ENCODE measurements around the gene RAPGEF2. TPM values are rescaled to one million over a fixed set of nuclear protein-coding genes. Genes with fewer than 3 reads are reported as not detected.

RAPGEF2 gene
- total and polyA plus RNA-seq, 10 of the 15 experiments (the other 5 are each of a cell fraction or from before 2014, with no cell fraction given): 0.31 to 24.0 (median 2.9) TPM

DNA sequence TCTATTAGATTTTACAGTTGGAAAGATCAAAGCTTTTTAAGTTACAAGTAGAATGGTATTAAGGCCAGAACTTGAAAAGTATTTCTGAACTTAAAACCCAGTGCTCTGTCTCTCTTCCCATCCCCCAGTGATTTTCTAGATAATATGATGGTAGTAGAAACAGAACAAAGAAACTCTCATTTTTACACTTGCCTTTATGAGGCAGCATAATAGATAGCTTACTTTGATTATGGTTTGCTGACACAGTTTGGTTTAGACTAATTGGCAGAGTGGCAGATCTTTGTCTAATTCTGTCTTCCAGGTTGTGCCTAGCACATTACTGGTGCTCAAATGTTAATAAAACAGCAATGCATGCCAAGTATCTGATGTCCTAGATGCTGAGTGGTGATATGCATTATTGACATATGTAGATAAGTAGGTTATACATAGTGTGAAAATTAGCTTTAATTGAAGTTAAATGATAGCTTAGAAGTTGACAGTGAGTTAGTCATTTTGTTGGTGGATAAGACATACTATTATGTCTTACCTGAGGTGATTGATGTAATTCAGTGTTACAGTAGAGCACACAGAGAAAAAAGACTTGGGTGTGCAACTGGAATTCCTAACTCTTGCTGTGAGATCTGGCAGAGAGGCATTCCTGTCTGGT, 4.3 kb upstream of the RAPGEF2 start (continued):
- TF ChIP-seq, protein P1, sequence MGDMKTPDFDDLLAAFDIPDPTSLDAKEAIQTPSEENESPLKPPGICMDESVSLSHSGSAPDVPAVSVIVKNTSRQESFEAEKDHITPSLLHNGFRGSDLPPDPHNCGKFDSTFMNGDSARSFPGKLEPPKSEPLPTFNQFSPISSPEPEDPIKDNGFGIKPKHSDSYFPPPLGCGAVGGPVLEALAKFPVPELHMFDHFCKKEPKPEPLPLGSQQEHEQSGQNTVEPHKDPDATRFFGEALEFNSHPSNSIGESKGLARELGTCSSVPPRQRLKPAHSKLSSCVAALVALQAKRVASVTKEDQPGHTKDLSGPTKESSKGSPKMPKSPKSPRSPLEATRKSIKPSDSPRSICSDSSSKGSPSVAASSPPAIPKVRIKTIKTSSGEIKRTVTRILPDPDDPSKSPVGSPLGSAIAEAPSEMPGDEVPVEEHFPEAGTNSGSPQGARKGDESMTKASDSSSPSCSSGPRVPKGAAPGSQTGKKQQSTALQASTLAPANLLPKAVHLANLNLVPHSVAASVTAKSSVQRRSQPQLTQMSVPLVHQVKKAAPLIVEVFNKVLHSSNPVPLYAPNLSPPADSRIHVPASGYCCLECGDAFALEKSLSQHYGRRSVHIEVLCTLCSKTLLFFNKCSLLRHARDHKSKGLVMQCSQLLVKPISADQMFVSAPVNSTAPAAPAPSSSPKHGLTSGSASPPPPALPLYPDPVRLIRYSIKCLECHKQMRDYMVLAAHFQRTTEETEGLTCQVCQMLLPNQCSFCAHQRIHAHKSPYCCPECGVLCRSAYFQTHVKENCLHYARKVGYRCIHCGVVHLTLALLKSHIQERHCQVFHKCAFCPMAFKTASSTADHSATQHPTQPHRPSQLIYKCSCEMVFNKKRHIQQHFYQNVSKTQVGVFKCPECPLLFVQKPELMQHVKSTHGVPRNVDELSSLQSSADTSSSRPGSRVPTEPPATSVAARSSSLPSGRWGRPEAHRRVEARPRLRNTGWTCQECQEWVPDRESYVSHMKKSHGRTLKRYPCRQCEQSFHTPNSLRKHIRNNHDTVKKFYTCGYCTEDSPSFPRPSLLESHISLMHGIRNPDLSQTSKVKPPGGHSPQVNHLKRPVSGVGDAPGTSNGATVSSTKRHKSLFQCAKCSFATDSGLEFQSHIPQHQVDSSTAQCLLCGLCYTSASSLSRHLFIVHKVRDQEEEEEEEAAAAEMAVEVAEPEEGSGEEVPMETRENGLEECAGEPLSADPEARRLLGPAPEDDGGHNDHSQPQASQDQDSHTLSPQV (IDR thresholded peaks at IDR 0.05): no peak

DNA sequence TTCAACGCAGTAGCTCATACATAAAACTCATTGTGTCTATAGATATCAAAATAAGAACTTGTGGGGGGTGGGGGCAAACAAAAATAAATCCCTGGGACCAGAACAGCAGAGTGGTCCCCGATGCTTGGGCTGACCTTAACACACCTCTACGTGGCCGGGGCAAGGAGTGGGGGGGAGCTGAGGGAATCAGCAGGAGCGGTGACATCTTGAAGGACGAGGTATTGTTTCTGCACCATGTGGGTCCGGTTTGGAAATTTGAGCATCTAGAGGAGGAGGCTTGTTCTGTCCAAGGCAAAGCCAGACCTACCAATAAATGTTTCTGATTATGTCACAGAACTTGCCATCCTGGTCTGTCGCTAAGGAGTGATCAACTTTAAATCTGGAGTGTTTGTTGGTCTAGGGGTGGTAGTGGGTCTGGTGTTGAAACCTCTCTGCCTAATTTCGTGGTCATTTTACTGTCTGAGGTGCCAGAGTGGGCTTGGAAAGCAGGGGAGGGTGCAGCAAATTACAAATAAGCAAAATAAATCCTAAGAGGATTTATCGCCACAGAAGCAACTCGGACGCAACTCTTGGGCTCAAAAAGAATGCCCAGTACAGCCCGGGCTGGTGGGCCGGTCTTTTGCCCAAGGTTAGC, 774 bp upstream of the RAPGEF2 start:
- in situ Hi-C loops (cut with MboI): no loop called here
- ChIA-PET RAD21 (ENCODE audit: unreplicated experiment) (interaction anchor here (1.4 kb wide), 1 partner anchor 51 kb away, joined by 3 read pairs; no protein-coding TSS in a partner anchor), POLR2A (interaction anchor here (0.6 to 0.7 kb wide), 5 partner anchors 22 to 240 kb away, joined by 3 to 7 read pairs (median 5); no protein-coding TSS in a partner anchor), CTCF (interaction anchor here (1.0 to 1.1 kb wide), 2 partner anchors 58 to 75 kb away, joined by 3 read pairs; no protein-coding TSS in a partner anchor), SMC1A (ENCODE audit: uncharacterized antibody, unreplicated experiment) (interaction anchor here (1.1 to 1.7 kb wide), 3 partner anchors 47 to 241 kb away, joined by 5 to 6 read pairs (median 5); no protein-coding TSS in a partner anchor)
- Histone ChIP-seq H4K20me1 (ENCODE audit: control insufficient read depth, insufficient read depth) (no peaks in the 10 kb centered on the region), H3K4me3 (peak overlapping the region; percentile 70; the same call in 1 of the 2 replicates), H3K27me3 (replicated peaks in 1 of 2; ENCODE audit: control insufficient read depth in 2 of 2, insufficient read depth in 2 of 2, low read length in 1 of 2) (no peaks in the 10 kb centered on the region), H3K9me3 (replicated peaks; ENCODE audit: control insufficient read depth, insufficient read depth, low read length) (no peaks in the 10 kb centered on the region), H3K4me1 (ENCODE audit: control insufficient read depth, insufficient read depth, low read length) (peaks cover 14% of the 10 kb centered on the region), H3K79me2 (ENCODE audit: control insufficient read depth, insufficient read depth, low read length) (peaks cover 40% of the 10 kb centered on the region), H3K9ac (ENCODE audit: control insufficient read depth, insufficient read depth, low read length) (peak overlapping the region; percentile 5; the same call in 1 of the 2 replicates), H3K36me3 (ENCODE audit: control insufficient read depth in 2 of 2, insufficient read depth in 2 of 2, low read length in 1 of 2) (no peaks in the 10 kb centered on the region), H2AFZ (ENCODE audit: control insufficient read depth, low read depth, low read length) (peak overlapping the region; percentile 64), H3K4me2 (ENCODE audit: control insufficient read depth, insufficient read depth) (peak overlapping the region; percentile 93), H3K27ac (ENCODE audit: control insufficient read depth, insufficient read depth) (no peak overlapping the region)
- FAIRE-seq (no peak), ATAC-seq (no peak), DNase-seq (ENCODE audit: low read depth, low spot score) (no peak)
- 41% methylated on average over 14 of the region's 14 CpGs for WGBS (ENCODE audit: insufficient coverage, insufficient replicate concordance, low lambda C conversion rate, missing lambda C conversion rate)
- no TSS peak for BruUV-seq (replicated peaks)
- TF ChIP-seq BHLHE40 (IDR thresholded peaks at IDR 0.05; ENCODE audit: borderline replicate concordance in 1 of 2, low read depth in 2 of 2, low read length in 1 of 2): no peak
- TF ChIP-seq, protein P2, sequence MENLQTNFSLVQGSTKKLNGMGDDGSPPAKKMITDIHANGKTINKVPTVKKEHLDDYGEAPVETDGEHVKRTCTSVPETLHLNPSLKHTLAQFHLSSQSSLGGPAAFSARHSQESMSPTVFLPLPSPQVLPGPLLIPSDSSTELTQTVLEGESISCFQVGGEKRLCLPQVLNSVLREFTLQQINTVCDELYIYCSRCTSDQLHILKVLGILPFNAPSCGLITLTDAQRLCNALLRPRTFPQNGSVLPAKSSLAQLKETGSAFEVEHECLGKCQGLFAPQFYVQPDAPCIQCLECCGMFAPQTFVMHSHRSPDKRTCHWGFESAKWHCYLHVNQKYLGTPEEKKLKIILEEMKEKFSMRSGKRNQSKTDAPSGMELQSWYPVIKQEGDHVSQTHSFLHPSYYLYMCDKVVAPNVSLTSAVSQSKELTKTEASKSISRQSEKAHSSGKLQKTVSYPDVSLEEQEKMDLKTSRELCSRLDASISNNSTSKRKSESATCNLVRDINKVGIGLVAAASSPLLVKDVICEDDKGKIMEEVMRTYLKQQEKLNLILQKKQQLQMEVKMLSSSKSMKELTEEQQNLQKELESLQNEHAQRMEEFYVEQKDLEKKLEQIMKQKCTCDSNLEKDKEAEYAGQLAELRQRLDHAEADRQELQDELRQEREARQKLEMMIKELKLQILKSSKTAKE (IDR thresholded peaks at IDR 0.05; ENCODE audit: low read depth, poor library complexity, severe bottlenecking): no peak
- TF ChIP-seq FOS (IDR thresholded peaks at IDR 0.05; ENCODE audit: borderline replicate concordance, extremely low read depth, insufficient read length): no peak
- TF ChIP-seq SMC3 (IDR thresholded peaks at IDR 0.05; ENCODE audit: borderline replicate concordance, low read length): no peak
- intact Hi-C loops (cut with micrococcal nuclease; ENCODE audit: unreplicated experiment): loop anchor here (2.0 kb wide), 1 partner anchor 433 kb away; no protein-coding TSS in a partner anchor
